22Rv1 (cell line): ENCODE results near the gene EFNB2.

Source experiments
- H3K27ac ChIP-seq: fragments of 450-650 bp; 2 replicates; pipeline ENCODE4 v1.5.1; 2017
- ZFX ChIP-seq: fragments of 450-650 bp; IDR thresholded peaks from 2 replicates; pipeline ENCODE4 v1.6.1; 2017; ENCODE audit warnings: antibody characterized with exemption, borderline replicate concordance
- TF ChIP-seq, protein P1 (sequence below): fragments of 450-650 bp; IDR thresholded peaks from 2 replicates; pipeline ENCODE4 v1.5.1; 2017; ENCODE audit warnings: mild to moderate bottlenecking

The EFNB2 gene

DNA sequence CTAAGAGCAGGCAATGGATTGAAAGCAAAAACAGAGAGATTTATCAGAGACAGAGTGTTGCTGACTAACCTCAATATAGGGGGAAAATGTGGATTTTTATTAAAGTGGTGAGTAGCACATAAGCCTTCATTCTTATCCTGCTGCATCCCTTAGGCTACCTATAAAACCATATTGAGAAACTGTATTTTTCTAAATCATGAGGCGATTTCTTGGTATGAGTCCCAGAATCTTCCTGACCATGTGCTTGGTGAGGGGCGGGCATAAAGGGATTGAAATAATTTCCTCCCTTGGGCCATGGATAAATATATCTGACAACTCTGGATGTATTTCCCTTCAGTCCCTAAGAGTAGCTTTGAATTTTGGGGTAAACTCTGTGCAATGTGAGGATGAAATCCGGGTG is 72.8 kb downstream of the EFNB2 start:
- H3K27ac ChIP-seq = no peak overlapping the region
- TF ChIP-seq, protein P1, sequence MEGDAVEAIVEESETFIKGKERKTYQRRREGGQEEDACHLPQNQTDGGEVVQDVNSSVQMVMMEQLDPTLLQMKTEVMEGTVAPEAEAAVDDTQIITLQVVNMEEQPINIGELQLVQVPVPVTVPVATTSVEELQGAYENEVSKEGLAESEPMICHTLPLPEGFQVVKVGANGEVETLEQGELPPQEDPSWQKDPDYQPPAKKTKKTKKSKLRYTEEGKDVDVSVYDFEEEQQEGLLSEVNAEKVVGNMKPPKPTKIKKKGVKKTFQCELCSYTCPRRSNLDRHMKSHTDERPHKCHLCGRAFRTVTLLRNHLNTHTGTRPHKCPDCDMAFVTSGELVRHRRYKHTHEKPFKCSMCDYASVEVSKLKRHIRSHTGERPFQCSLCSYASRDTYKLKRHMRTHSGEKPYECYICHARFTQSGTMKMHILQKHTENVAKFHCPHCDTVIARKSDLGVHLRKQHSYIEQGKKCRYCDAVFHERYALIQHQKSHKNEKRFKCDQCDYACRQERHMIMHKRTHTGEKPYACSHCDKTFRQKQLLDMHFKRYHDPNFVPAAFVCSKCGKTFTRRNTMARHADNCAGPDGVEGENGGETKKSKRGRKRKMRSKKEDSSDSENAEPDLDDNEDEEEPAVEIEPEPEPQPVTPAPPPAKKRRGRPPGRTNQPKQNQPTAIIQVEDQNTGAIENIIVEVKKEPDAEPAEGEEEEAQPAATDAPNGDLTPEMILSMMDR = no peak
- TF ChIP-seq ZFX = no peak

DNA sequence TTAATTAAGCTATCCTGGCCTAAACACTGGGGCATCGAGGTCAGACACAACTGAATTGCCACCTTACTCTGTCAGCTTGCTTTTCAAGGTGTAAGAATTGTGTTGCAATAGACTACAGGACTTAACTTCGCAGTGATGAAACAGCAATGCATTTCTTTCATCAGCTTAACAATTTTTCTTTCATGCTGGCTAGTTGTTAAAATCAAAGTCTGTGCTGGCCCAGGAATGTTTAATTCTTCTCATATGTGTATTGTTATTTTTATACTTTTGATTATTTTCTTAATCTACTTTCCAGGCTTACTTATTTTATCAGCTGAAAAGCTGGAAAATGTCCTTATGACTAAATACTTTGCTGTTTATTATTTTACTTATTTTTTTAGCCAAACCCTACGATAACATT is 79.7 kb downstream of the EFNB2 start:
- TF ChIP-seq ZFX = no peak
- TF ChIP-seq, protein P1 = no peak

DNA sequence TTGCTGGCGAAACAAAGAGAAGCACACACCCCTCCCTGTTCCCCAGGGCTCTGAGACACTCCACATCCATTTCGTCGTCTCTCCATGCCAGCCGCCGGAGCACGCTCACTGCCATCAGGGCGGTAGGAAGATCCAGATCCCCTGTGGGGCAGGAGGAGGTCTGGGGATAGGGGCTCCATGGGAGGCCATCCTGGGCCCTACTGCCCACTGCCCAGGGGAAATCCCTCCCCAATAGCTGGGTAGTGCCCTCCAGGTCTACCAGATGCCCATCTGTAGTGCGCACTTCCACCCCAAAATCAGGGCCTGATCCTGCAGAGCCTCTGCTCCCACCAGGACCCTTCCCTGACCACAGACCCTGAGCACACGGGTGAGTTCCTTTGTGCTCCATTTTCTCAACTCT is 80.3 kb downstream of the EFNB2 start:
- H3K27ac ChIP-seq = no peak overlapping the region
- TF ChIP-seq ZFX = no peak
- TF ChIP-seq, protein P1 = no peak

More for the DNA sequence above, 79.7 kb downstream of the EFNB2 start:
- H3K27ac ChIP-seq = no peak overlapping the region

DNA sequence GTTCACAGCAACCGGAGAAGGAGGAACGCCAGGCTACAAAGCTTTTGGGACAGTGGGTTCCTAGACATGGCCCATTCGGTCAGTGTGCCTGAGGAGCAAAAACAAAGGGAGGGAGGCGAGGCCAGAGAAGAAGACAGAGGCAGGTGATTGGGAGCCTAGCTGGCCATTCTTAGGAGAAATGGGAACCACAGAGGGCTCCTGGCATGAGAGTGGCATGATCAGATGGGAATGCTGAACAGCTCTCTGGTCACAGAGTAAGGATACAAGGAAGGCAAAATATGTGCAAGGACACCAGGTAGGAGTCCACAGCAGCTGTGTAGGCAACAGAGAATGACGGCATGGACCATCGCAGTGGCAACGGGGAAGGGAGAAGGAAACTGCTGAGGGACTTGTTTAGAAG is 82.4 kb downstream of the EFNB2 start:
- TF ChIP-seq, protein P1 = no peak
- TF ChIP-seq ZFX = no peak
- H3K27ac ChIP-seq = no peak overlapping the region

DNA sequence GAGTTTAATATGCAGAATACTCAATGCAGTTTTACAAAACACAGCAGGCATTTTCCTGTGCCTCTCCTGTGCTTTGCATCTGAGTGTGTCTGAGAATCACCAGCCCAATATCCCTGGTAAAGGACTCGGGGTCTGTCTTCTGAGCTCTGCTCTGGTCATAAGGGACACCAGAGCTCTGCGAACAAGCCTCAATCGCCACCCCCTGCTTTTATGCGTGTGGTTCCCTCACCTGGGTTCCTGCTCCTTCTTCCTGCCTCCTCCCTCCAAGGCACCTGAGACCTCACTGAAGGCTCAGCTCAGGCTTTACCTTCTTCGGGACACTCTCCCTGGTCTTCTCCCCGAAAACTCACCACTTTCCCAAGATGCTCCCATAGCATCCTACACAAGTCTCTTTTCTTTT is 84.5 kb downstream of the EFNB2 start:
- no peak for TF ChIP-seq ZFX

DNA sequence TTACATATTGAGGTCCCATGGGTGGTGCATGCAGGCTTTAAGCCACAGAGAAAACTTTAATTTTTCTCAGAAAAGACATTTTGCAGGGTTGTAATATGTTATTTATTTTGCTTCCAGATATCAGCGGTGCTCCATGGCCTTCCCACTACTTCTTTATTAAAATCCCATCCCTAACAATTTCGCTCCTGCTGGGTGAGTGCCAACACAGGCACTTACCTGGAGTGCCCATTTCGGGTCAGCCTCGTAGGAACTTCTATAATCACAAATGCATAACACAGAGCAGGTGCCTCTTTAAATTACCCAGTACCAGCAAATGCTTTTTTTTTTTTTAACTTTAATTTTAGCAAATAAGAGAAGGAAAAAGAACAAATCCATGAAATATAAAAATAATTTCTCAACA is 86.4 kb downstream of the EFNB2 start:
- H3K27ac ChIP-seq = no peak overlapping the region
- TF ChIP-seq, protein P1 = no peak
- TF ChIP-seq ZFX = no peak

More for the DNA sequence above, 84.5 kb downstream of the EFNB2 start:
- no peak overlapping the region for H3K27ac ChIP-seq

DNA sequence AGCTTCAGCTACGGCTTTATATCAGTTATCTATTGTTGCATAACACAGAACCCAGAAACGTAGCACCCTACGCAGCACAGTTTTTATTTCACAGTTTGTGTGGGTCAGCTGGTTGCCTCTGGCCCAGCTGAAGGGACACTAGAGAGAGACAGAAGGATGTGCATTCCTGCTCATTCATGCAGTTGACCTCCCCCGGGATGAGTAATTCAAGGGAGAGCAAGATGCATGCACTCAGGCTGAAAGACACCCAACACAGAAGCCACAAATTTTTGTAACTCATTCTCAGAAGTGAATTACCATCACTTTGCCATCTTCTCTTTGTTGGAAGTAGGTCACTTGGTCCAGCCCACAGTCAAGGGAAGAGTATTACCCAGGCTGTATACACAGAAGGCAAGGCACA is 89.5 kb downstream of the EFNB2 start:
- H3K27ac ChIP-seq = no peak overlapping the region
- TF ChIP-seq, protein P1 = no peak
- TF ChIP-seq ZFX = no peak

DNA sequence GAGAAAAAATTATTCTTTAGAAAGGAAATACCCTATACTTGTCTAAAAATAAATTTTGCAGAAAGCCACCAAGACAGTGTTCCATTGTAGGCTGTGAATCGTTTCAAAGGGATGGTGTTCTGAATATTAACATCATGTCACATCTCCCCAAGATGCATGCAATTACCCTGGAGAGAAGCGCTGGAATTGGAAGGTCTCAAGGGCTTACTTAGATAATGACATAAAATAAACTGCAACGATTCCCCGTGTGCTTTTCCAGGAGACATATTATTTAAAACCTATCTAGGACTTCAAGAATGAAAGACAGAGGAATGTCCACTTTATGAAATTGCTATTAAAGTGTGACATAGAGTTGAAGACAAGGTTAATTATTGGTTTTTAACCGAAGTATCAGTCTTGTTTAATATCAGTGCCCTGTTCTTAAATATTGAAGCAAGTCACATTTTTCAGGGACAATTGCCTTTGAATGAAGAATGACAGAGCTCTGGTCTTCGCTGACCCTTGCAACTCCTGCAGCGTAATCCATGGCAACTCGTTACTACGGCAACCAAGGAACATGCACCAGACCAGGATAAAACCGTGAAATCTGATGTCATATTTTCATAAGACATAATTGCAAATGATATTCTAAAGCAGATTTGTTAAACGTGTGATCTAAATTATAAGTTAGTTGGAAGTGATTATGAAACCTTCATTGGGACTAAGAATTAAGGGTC is 91.7 kb downstream of the EFNB2 start:
- no peak for TF ChIP-seq ZFX
- TF ChIP-seq, protein P1 = no peak
- no peak overlapping the region for H3K27ac ChIP-seq
